Esophagus muscularis mucosa (tissue), 4 donors: ENCODE results near the gene PTPRN2. TPM values are rescaled to one million over a fixed set of nuclear protein-coding genes. Genes with fewer than 3 reads are reported as not detected.

Experiments used
- DNase-seq: peaks from one replicate; pipeline ENCODE4 v3.0.0-alpha.2; 2017; ENCODE audit errors: extremely low spot score
- H3K27ac ChIP-seq, 4 donors: fragments of 200-600 bp; sonication (generic); replicated peaks in 1 of 4; 1 replicate in 3 of 4; 2 replicates in 1 of 4; pipeline ENCODE4 v1.5.1; 2016 to 2019; ENCODE audit warnings: mild to moderate bottlenecking in 1 of 4
- H3K27me3 ChIP-seq, 4 donors: fragments of 200-600 bp; sonication (generic); one replicate each; pipeline versions ENCODE4 v1.5.1 to v1.6.0; 2016 to 2019
- H3K36me3 ChIP-seq, 4 donors: fragments of 200-600 bp; sonication (generic); one replicate each; pipeline ENCODE4 v1.5.1; 2016 to 2019
- H3K4me1 ChIP-seq, 4 donors: fragments of 200-600 bp; sonication (generic); one replicate each; pipeline ENCODE4 v1.5.1; 2016 to 2019
- H3K4me3 ChIP-seq, 4 donors: fragments of 200-600 bp; sonication (generic); 1 replicate in 2 of 4; 2 replicates in 2 of 4; pipeline ENCODE4 v1.5.1; 2016 to 2019; ENCODE audit warnings: mild to moderate bottlenecking in 4 of 4, moderate library complexity in 1 of 4
- H3K9me3 ChIP-seq, 4 donors: fragments of 200-600 bp; sonication (generic); 1 replicate in 3 of 4; 2 replicates in 1 of 4; pipeline ENCODE4 v1.5.1; 2016 to 2019
- EP300 ChIP-seq: sonication (generic); formaldehyde crosslinking; IDR thresholded peaks from one replicate; pipeline ENCODE4 v1.6.1; 2017; ENCODE audit warnings: antibody characterized with exemption
- POLR2A ChIP-seq: fragments of 450-650 bp; IDR thresholded peaks from one replicate; pipeline ENCODE4 v1.6.1; 2017; ENCODE audit warnings: antibody characterized with exemption, moderate library complexity, mild to moderate bottlenecking, low read depth
- POLR2AphosphoS5 ChIP-seq, 2 donors: sonication (generic); formaldehyde crosslinking; IDR thresholded peaks; one replicate each; pipeline ENCODE4 v1.6.1; 2017; ENCODE audit warnings: antibody characterized with exemption in 2 of 2
- WGBS: methylation state at CpG from one replicate; pipeline ENCODE4 v1.1.5; 2018; 5-methylcytosine and 5-hydroxymethylcytosine counted together
- intact Hi-C: fragments of 100-400 bp; cut with DNase I; formaldehyde crosslinking; loops from one replicate; pipeline ENCODE4 v1.15.1; 2023
- total RNA-seq, 4 donors: library from RNA; depleted of rRNA; stranded (reverse); fragments of >200 nt; gene quantifications; one replicate each; pipeline versions ENCODE4 v1.1.0 to v1.2.1, GENCODE V29; 2016
- TF ChIP-seq, protein P1 (sequence below), 3 experiments: fragments of 200-600 bp in 2 of 3; fragments of 450-650 bp in 1 of 3; sonication (generic) in 2 of 3; IDR thresholded peaks; one replicate each; pipeline ENCODE4 v1.5.1; 2017 to 2019; ENCODE audit warnings: antibody characterized with exemption in 3 of 3, mild to moderate bottlenecking in 2 of 3, moderate library complexity in 1 of 3

PTPRN2 gene
- total RNA-seq, 4 donors from 2014 or later = 2.1 to 3.1 (median 3.1) TPM

DNA sequence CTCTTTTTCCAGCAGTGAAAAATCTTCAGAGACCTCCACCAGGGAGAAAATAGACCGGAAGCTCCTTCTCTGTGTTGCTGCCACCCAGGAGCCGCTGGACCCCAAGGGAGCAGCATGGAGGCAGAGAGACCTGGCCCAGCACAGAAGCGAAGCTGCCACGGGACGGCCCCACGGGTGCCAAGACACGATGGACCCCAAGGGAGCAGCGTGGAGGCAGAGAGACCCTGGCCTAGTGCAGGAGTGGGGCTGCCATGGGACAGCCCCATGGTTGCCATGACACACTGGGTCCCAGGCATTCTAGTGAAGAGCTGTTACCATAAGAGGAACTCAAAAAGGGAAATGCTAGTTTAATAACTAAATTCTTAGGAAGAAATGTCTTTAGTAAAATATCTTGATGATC, 186.3 kb downstream of the PTPRN2 start:
- Histone ChIP-seq H3K27me3 (no peaks in the 10 kb centered on the region), H3K4me1 (no peaks in the 10 kb centered on the region), H3K4me3 (no peak overlapping the region), H3K9me3 (peaks cover 0 to 13% (median 6%) of the 10 kb centered on the region in 4 donors), H3K36me3 (no peaks in the 10 kb centered on the region), H3K27ac (no peak overlapping the region)
- TF ChIP-seq, protein P1, sequence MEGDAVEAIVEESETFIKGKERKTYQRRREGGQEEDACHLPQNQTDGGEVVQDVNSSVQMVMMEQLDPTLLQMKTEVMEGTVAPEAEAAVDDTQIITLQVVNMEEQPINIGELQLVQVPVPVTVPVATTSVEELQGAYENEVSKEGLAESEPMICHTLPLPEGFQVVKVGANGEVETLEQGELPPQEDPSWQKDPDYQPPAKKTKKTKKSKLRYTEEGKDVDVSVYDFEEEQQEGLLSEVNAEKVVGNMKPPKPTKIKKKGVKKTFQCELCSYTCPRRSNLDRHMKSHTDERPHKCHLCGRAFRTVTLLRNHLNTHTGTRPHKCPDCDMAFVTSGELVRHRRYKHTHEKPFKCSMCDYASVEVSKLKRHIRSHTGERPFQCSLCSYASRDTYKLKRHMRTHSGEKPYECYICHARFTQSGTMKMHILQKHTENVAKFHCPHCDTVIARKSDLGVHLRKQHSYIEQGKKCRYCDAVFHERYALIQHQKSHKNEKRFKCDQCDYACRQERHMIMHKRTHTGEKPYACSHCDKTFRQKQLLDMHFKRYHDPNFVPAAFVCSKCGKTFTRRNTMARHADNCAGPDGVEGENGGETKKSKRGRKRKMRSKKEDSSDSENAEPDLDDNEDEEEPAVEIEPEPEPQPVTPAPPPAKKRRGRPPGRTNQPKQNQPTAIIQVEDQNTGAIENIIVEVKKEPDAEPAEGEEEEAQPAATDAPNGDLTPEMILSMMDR (IDR thresholded peaks at IDR 0.05) = no peak
- TF ChIP-seq POLR2A (no peak), POLR2AphosphoS5 (IDR thresholded peaks at IDR 0.05) (no peak), EP300 (no peak)
- WGBS = 88% methylated on average over 8 of the region's 8 CpGs
- intact Hi-C loops = no loop called here
- DNase-seq = no peak

DNA sequence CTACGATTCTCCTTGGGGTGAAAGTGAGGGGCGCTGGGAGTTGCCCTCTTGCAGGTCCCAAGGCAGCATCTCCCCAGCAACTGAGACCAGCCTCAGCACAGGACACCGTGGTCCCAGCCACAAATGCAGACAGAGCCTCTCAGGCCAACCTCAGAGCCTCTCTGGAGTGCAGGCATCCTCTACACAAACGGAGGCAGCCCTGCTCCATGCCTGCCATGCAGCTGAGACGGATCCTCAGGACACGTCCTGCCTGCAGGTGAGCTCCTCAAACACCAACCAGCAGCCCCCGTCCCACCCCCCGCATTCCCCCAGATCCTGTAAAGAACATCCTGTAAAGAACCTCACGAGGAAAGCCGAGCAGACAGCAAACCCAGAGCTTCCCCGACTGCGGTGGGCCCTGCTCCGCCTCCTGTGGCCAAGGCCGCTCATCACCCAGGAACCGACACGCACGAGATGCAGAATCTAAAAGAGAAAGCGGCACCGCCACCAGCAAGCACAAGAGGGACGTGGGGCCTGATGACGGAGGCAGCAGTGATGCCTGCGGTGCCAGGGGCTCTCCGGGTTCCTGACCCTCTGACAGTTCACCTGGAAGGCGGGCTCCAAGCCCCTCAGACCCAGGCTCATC, 186.9 kb downstream of the PTPRN2 start:
- H3K9me3 ChIP-seq = peaks cover 0 to 13% (median 6%) of the 10 kb centered on the region in 4 donors
- intact Hi-C loops = no loop called here
- no peaks in the 10 kb centered on the region for H3K27me3 ChIP-seq
- 83% methylated on average over 22 of the region's 24 CpGs for WGBS
- H3K27ac ChIP-seq = no peak overlapping the region
- no peak overlapping the region for H3K4me3 ChIP-seq
- DNase-seq = no peak
- H3K36me3 ChIP-seq = no peaks in the 10 kb centered on the region
- H3K4me1 ChIP-seq = no peaks in the 10 kb centered on the region
- TF ChIP-seq POLR2AphosphoS5 (IDR thresholded peaks at IDR 0.05) (no peak), EP300 (no peak), POLR2A (no peak)
- TF ChIP-seq, protein P1 (IDR thresholded peaks at IDR 0.05) = no peak

DNA sequence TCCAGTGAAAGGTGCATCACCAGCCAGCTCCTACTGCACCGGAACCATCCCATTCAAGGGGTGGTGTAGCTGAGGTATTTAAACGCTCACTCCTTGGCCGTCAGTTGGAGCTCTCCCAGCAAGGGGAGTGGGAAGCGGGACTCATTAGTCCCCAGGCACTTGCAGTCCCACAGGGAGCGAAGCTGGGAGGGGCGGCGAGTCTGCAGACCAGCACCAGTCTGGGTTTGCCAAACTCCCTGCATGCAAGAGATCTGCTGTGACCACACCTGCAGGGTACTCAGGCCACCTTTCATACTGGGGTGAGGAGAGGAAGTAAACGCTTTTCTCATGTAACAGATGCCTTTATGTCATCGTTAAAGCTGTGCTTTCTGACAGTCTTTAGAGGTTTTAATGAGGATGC, 187.9 kb downstream of the PTPRN2 start:
- Histone ChIP-seq H3K27me3 (no peaks in the 10 kb centered on the region), H3K4me1 (no peaks in the 10 kb centered on the region), H3K9me3 (peaks cover 0 to 13% (median 6%) of the 10 kb centered on the region in 4 donors), H3K27ac (no peak overlapping the region), H3K4me3 (no peak overlapping the region), H3K36me3 (no peaks in the 10 kb centered on the region)
- no peak for DNase-seq
- WGBS = 76% methylated on average over 7 of the region's 9 CpGs
- TF ChIP-seq POLR2A = no peak
- TF ChIP-seq, protein P1 (IDR thresholded peaks at IDR 0.05) = no peak
- TF ChIP-seq POLR2AphosphoS5 (IDR thresholded peaks at IDR 0.05) = no peak
- TF ChIP-seq EP300 = no peak
- intact Hi-C loops = no loop called here

DNA sequence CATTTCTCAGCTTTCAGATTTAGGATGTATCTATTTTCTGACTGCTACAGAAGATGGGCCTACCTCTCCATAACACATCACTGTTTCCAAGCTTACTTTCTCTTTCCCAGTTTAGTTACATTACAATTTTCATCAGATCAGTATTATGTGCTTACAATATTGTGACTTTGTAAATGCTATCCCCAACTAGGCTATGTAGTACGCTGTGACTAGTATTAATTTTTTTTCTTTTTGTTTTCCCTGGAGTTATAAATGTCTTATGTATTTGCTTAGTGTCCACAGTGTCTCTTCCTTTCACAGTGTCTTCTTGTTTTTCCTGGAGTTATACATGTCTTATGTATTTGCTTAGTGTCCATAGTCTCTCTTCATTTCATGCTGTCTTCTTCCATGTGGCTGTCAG, 188.9 kb downstream of the PTPRN2 start:
- Histone ChIP-seq H3K4me3 (no peak overlapping the region), H3K27me3 (peaks cover 0 to 8% (median 0%) of the 10 kb centered on the region in 4 donors), H3K27ac (no peak overlapping the region), H3K4me1 (no peaks in the 10 kb centered on the region), H3K36me3 (no peaks in the 10 kb centered on the region), H3K9me3 (peaks cover 0 to 13% (median 6%) of the 10 kb centered on the region in 4 donors)
- intact Hi-C loops = no loop called here
- WGBS = 97% methylated on average over 1 of the region's 1 CpG
- no peak for TF ChIP-seq POLR2A
- DNase-seq = no peak

DNA sequence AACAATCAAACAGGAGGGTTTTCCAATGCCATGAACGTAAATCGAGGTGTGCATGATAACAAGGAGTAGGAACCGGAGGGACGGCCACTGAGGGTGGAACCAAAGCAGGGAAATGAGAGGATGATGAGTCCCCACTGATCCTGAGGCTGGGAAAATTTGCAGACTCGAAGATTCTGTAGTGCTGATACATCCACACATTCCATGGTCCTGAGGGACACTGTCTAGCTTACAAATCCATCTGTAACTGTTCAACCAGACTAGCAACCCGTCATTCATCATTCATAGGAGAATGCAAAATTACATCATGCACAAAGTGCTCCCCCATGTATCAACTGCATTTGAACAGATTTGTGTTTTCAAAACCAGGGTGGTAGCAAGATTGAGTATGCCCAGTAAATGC, 189.7 kb downstream of the PTPRN2 start:
- H3K36me3 ChIP-seq = no peaks in the 10 kb centered on the region
- DNase-seq = no peak
- intact Hi-C loops = no loop called here
- TF ChIP-seq EP300 (no peak), POLR2AphosphoS5 (IDR thresholded peaks at IDR 0.05) (no peak), POLR2A (no peak)
- TF ChIP-seq, protein P1 (IDR thresholded peaks at IDR 0.05) = no peak
- 91% methylated on average over 6 of the region's 6 CpGs for WGBS
- peaks cover 0 to 13% (median 6%) of the 10 kb centered on the region in 4 donors for H3K9me3 ChIP-seq
- H3K4me1 ChIP-seq = no peaks in the 10 kb centered on the region
- no peak overlapping the region for H3K27ac ChIP-seq
- peaks cover 0 to 9% (median 0%) of the 10 kb centered on the region in 4 donors for H3K27me3 ChIP-seq
- no peak overlapping the region for H3K4me3 ChIP-seq
